Measurements from ENCODE around the gene CNTNAP2. TPM values are rescaled to one million over a fixed set of nuclear protein-coding genes. Genes with fewer than 3 reads are reported as not detected.

The CNTNAP2 gene
- total and polyA plus RNA-seq, 4 donors = 0.14 to 2.3 (median 1.1) TPM

- WGBS = 57% methylated on average over 3 of the region's 3 CpGs
- H3K9ac ChIP-seq (ENCODE audit: low read depth in 1 of 2, low read length in 2 of 2) = no peak overlapping the region
- H3K4me1 ChIP-seq (ENCODE audit: control insufficient read depth in 4 of 4, insufficient read depth in 4 of 4, low read length in 3 of 4) = no peaks in the 10 kb centered on the region
- no peak overlapping the region for H3K4me3 ChIP-seq (ENCODE audit: low read depth in 1 of 3, low read length in 3 of 3)
- no peaks in the 10 kb centered on the region for H3K27me3 ChIP-seq (ENCODE audit: control insufficient read depth in 4 of 4, insufficient read depth in 4 of 4, low read length in 3 of 4)
- no peak for DNase-seq (ENCODE audit: low spot score)
- H3K36me3 ChIP-seq (ENCODE audit: control insufficient read depth in 4 of 4, insufficient read depth in 3 of 4, low read depth in 1 of 4, low read length in 3 of 4) = no peaks in the 10 kb centered on the region
- no peak for TF ChIP-seq FOXA1 (IDR thresholded peaks at IDR 0.05)
- TF ChIP-seq JUND (IDR thresholded peaks at IDR 0.05) = no peak
- TF ChIP-seq YY1 (IDR thresholded peaks at IDR 0.05) = no peak
- TF ChIP-seq, protein P1, sequence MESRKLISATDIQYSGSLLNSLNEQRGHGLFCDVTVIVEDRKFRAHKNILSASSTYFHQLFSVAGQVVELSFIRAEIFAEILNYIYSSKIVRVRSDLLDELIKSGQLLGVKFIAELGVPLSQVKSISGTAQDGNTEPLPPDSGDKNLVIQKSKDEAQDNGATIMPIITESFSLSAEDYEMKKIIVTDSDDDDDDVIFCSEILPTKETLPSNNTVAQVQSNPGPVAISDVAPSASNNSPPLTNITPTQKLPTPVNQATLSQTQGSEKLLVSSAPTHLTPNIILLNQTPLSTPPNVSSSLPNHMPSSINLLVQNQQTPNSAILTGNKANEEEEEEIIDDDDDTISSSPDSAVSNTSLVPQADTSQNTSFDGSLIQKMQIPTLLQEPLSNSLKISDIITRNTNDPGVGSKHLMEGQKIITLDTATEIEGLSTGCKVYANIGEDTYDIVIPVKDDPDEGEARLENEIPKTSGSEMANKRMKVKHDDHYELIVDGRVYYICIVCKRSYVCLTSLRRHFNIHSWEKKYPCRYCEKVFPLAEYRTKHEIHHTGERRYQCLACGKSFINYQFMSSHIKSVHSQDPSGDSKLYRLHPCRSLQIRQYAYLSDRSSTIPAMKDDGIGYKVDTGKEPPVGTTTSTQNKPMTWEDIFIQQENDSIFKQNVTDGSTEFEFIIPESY (IDR thresholded peaks at IDR 0.05) = no peak
- no peak for TF ChIP-seq TAF1 (conservative IDR thresholded peaks at IDR 0.05)
- TF ChIP-seq REST (IDR thresholded peaks at IDR 0.05) = no peak
- TF ChIP-seq, protein P2, sequence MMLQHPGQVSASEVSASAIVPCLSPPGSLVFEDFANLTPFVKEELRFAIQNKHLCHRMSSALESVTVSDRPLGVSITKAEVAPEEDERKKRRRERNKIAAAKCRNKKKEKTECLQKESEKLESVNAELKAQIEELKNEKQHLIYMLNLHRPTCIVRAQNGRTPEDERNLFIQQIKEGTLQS (IDR thresholded peaks at IDR 0.05) = no peak
- no peak for TF ChIP-seq RAD21 (IDR thresholded peaks at IDR 0.05)
- TF ChIP-seq HNF4G (IDR thresholded peaks at IDR 0.05) = no peak
- TF ChIP-seq HNF4A (conservative IDR thresholded peaks at IDR 0.05) = no peak
- TF ChIP-seq MAX (IDR thresholded peaks at IDR 0.05) = no peak
- H3K27ac ChIP-seq (ENCODE audit: low read depth in 1 of 2, low read length in 2 of 2) = no peak overlapping the region
- H3K9me3 ChIP-seq (ENCODE audit: control insufficient read depth in 4 of 4, low read length in 3 of 4) = no peaks in the 10 kb centered on the region
These were observed 1741.8 kb downstream of the CNTNAP2 start for GRCh38 chr7:147858421-147858820.

- H3K9ac ChIP-seq (ENCODE audit: low read depth in 1 of 2, low read length in 2 of 2) = no peak overlapping the region
- DNase-seq (ENCODE audit: low spot score) = no peak
- no peak overlapping the region for H3K4me3 ChIP-seq (ENCODE audit: low read depth in 1 of 3, low read length in 3 of 3)
- H3K27ac ChIP-seq (ENCODE audit: low read depth in 1 of 2, low read length in 2 of 2) = no peak overlapping the region
- WGBS = 67% methylated on average over 4 of the region's 4 CpGs
- H3K36me3 ChIP-seq (ENCODE audit: control insufficient read depth in 4 of 4, insufficient read depth in 3 of 4, low read depth in 1 of 4, low read length in 3 of 4) = no peaks in the 10 kb centered on the region
- TF ChIP-seq FOXA2 (IDR thresholded peaks at IDR 0.05) = no peak
- H3K4me1 ChIP-seq (ENCODE audit: control insufficient read depth in 4 of 4, insufficient read depth in 4 of 4, low read length in 3 of 4) = no peaks in the 10 kb centered on the region
- no peaks in the 10 kb centered on the region for H3K9me3 ChIP-seq (ENCODE audit: control insufficient read depth in 4 of 4, low read length in 3 of 4)
- no peaks in the 10 kb centered on the region for H3K27me3 ChIP-seq (ENCODE audit: control insufficient read depth in 4 of 4, insufficient read depth in 4 of 4, low read length in 3 of 4)
These were observed 1742.4 kb downstream of the CNTNAP2 start for GRCh38 chr7:147859033-147859432.

GRCh38 chr7:147859486-147859885, 1742.9 kb downstream of the CNTNAP2 start:
- H3K9me3 ChIP-seq (ENCODE audit: control insufficient read depth in 4 of 4, low read length in 3 of 4) = no peaks in the 10 kb centered on the region
- H3K4me3 ChIP-seq (ENCODE audit: low read depth in 1 of 3, low read length in 3 of 3) = no peak overlapping the region
- H3K4me1 ChIP-seq (ENCODE audit: control insufficient read depth in 4 of 4, insufficient read depth in 4 of 4, low read length in 3 of 4) = no peaks in the 10 kb centered on the region
- no peak overlapping the region for H3K9ac ChIP-seq (ENCODE audit: low read depth in 1 of 2, low read length in 2 of 2)
- H3K27ac ChIP-seq (ENCODE audit: low read depth in 1 of 2, low read length in 2 of 2) = no peak overlapping the region
- H3K36me3 ChIP-seq (ENCODE audit: control insufficient read depth in 4 of 4, insufficient read depth in 3 of 4, low read depth in 1 of 4, low read length in 3 of 4) = no peaks in the 10 kb centered on the region
- H3K27me3 ChIP-seq (ENCODE audit: control insufficient read depth in 4 of 4, insufficient read depth in 4 of 4, low read length in 3 of 4) = no peaks in the 10 kb centered on the region
- DNase-seq (ENCODE audit: low spot score) = no peak
- TF ChIP-seq JUND (IDR thresholded peaks at IDR 0.05) = no peak
- TF ChIP-seq EGR1 (IDR thresholded peaks at IDR 0.05; ENCODE audit: low read depth in 2 of 2) = no peak
- no peak for TF ChIP-seq GABPA (IDR thresholded peaks at IDR 0.05 in 1 of 2, conservative IDR thresholded peaks at IDR 0.05 in 1 of 2)
- TF ChIP-seq RAD21 (IDR thresholded peaks at IDR 0.05) = no peak
- TF ChIP-seq HNF4A (conservative IDR thresholded peaks at IDR 0.05) = no peak
- TF ChIP-seq SP1 (IDR thresholded peaks at IDR 0.05) = no peak
- TF ChIP-seq YY1 (IDR thresholded peaks at IDR 0.05) = no peak
- no peak for TF ChIP-seq RXRA (IDR thresholded peaks at IDR 0.05)
- TF ChIP-seq HNF4G (IDR thresholded peaks at IDR 0.05) = no peak
- no peak for TF ChIP-seq FOXA2 (IDR thresholded peaks at IDR 0.05)
- no peak for TF ChIP-seq TAF1 (conservative IDR thresholded peaks at IDR 0.05)
- no peak for TF ChIP-seq NR2F2 (IDR thresholded peaks at IDR 0.05)
- no peak for TF ChIP-seq REST (IDR thresholded peaks at IDR 0.05)
- no peak for TF ChIP-seq MAX (IDR thresholded peaks at IDR 0.05)
